ENCODE data around the gene FAM135A.
"Not testable (repeated sequence)": the region's sequence is repeated elsewhere in the genome, so short reads cannot be mapped to it uniquely, and the experiment has no call there.

Gene FAM135A

DNA sequence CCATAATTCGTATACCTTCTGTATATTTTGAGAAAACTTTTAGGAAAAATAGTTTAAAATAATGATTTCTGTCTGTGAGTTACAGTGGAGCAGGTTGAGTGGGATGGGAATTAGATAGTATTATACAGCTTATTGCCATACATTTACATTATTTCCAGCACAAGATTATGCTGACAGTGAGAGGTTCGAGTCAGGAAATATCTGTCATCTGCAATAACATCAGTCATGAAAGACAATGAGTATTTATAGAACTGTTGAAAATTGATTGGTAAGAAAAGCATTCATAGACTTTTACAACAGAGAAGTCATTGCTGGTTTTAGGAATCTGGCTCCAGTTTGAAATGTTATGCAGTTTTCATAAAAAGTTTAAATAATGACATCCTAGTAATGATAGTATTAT lies 45.9 kb downstream of the FAM135A start:
- H3K4me3 ChIP-seq (ENCODE audit: low read length): no peak overlapping the region
- no peak for DNase-seq (ENCODE audit: low read depth)
- TF ChIP-seq, protein P1, sequence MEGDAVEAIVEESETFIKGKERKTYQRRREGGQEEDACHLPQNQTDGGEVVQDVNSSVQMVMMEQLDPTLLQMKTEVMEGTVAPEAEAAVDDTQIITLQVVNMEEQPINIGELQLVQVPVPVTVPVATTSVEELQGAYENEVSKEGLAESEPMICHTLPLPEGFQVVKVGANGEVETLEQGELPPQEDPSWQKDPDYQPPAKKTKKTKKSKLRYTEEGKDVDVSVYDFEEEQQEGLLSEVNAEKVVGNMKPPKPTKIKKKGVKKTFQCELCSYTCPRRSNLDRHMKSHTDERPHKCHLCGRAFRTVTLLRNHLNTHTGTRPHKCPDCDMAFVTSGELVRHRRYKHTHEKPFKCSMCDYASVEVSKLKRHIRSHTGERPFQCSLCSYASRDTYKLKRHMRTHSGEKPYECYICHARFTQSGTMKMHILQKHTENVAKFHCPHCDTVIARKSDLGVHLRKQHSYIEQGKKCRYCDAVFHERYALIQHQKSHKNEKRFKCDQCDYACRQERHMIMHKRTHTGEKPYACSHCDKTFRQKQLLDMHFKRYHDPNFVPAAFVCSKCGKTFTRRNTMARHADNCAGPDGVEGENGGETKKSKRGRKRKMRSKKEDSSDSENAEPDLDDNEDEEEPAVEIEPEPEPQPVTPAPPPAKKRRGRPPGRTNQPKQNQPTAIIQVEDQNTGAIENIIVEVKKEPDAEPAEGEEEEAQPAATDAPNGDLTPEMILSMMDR (IDR thresholded peaks at IDR 0.05; ENCODE audit: insufficient read depth, low read depth, low read length, missing control alignments): no peak

- DNase-seq (ENCODE audit: low read depth); H3K4me3 ChIP-seq (ENCODE audit: low read length): not testable (repeated sequence)
Measured at GRCh38 chr6:70459699-70460098, 46.4 kb downstream of the FAM135A start.

GRCh38 chr6:70470016-70470415 lies 56.7 kb downstream of the FAM135A start:
- TF ChIP-seq, protein P1 (IDR thresholded peaks at IDR 0.05; ENCODE audit: insufficient read depth, low read depth, low read length, missing control alignments): no peak
- DNase-seq (ENCODE audit: low read depth): no peak
- H3K4me3 ChIP-seq (ENCODE audit: low read length): no peak overlapping the region

- not testable (repeated sequence) for H3K4me3 ChIP-seq (ENCODE audit: low read length)
- DNase-seq (ENCODE audit: low read depth): peak; percentile 4
Measured at GRCh38 chr6:70470510-70470909, 57.2 kb downstream of the FAM135A start.

- no peak for DNase-seq (ENCODE audit: low read depth)
- H3K4me3 ChIP-seq (ENCODE audit: low read length): no peak overlapping the region
- TF ChIP-seq, protein P1 (IDR thresholded peaks at IDR 0.05; ENCODE audit: insufficient read depth, low read depth, low read length, missing control alignments): no peak
Measured at GRCh38 chr6:70474751-70475150, 61.4 kb downstream of the FAM135A start.

GRCh38 chr6:70479236-70479635 lies 65.9 kb downstream of the FAM135A start:
- TF ChIP-seq, protein P1 (IDR thresholded peaks at IDR 0.05; ENCODE audit: insufficient read depth, low read depth, low read length, missing control alignments): no peak
- no peak for DNase-seq (ENCODE audit: low read depth)
- no peak overlapping the region for H3K4me3 ChIP-seq (ENCODE audit: low read length)

DNA sequence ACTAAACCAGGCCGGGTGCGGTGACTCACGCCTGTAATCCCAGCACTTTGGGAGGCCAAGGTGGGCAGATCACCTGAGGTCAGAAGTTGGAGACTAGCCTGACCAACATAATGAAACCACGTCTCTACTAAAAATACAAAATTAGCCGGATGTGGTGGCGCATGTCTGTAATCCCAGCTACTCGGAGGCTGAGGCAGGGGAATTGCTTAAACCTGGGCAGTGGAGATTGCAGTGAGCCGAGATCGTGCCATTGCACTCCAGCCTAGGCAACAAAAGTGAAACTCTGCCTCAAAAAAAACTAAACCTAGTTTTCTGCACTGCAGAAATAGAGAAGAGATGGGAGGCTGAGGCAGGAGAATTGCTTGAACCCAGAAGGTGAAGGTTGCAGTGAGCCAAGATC lies 73.3 kb downstream of the FAM135A start:
- not testable (repeated sequence) for H3K4me3 ChIP-seq (ENCODE audit: low read length); DNase-seq (ENCODE audit: low read depth)

- TF ChIP-seq, protein P1 (IDR thresholded peaks at IDR 0.05; ENCODE audit: insufficient read depth, low read depth, low read length, missing control alignments): no peak
- H3K4me3 ChIP-seq (ENCODE audit: low read length): no peak overlapping the region
- DNase-seq (ENCODE audit: low read depth): no peak
Measured at GRCh38 chr6:70489364-70489763, 76.1 kb downstream of the FAM135A start.

DNA sequence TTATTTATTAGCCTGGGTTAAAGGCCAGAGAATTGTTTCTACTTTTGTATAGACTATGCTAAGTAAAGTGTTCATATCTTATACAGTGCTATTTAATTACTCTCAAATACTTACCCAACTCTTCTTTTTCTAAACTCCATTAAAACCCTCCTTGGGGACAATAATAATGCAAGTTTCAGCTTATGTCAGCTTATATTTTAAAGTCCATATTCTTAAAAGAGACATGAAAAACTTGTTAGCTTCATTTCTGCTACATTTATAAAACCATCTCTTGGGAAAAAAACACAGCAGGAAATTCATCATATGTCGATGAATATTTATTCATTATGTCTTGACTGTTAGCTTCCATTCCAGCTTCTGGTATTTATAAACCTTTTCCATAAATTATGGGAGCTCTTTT lies 81.5 kb downstream of the FAM135A start:
- DNase-seq (ENCODE audit: low read depth): no peak
- H3K4me3 ChIP-seq (ENCODE audit: low read length): no peak overlapping the region
- TF ChIP-seq, protein P1 (IDR thresholded peaks at IDR 0.05; ENCODE audit: insufficient read depth, low read depth, low read length, missing control alignments): no peak

GRCh38 chr6:70495790-70496189 lies 82.5 kb downstream of the FAM135A start:
- DNase-seq (ENCODE audit: low read depth); H3K4me3 ChIP-seq (ENCODE audit: low read length): not testable (repeated sequence)

Measured in epithelial cell of esophagus (primary cell).